K562 (cell line): ENCODE results near the gene ACOT7. TPM values are rescaled to one million over a fixed set of nuclear protein-coding genes. Genes with fewer than 3 reads are reported as not detected.

Experiments
- COPS2 ChIP-seq: fragments of 450-650 bp; conservative IDR thresholded peaks from 2 replicates; pipeline ENCODE4 v1.6.1; 2016; ENCODE audit warnings: mild to moderate bottlenecking, moderate library complexity
- HNRNPH1 ChIP-seq: fragments of 200-400 bp; formaldehyde crosslinking; optimal IDR thresholded peaks from 2 replicates; pipeline ENCODE3; 2017; ENCODE audit warnings: low read depth, mild to moderate bottlenecking, low read length, moderate library complexity
- KAT7 ChIP-seq: sonication (generic); formaldehyde crosslinking; IDR thresholded peaks from 2 replicates; pipeline ENCODE4 v1.8.0; 2022; ENCODE audit warnings: missing genetic modification reagents, mild to moderate bottlenecking, borderline replicate concordance
- KDM2B ChIP-seq: fragments of 250-450 bp; sonication (Bioruptor Pico); IDR thresholded peaks from 2 replicates; pipeline ENCODE4 v1.8.0; 2021; ENCODE audit warnings: mild to moderate bottlenecking, moderate library complexity
- KDM5B ChIP-seq: fragments of 200-600 bp; sonication (generic); IDR thresholded peaks from 2 replicates; pipeline ENCODE4 v1.6.1; 2012; ENCODE audit warnings: low read depth, mild to moderate bottlenecking, moderate library complexity, low read length, control low read depth, inconsistent platforms; ENCODE audit not compliant: insufficient replicate concordance
- NFXL1 ChIP-seq: fragments of 450-650 bp; formaldehyde crosslinking; IDR thresholded peaks from 2 replicates; pipeline ENCODE4 v1.4.0; 2021; ENCODE audit warnings: mild to moderate bottlenecking
- RBM34 ChIP-seq: fragments of 200-400 bp; formaldehyde crosslinking; IDR thresholded peaks from 2 replicates; pipeline ENCODE4 v1.6.1; 2018; ENCODE audit warnings: low read length, borderline replicate concordance; ENCODE audit not compliant: insufficient read depth
- SAFB ChIP-seq: fragments of 200-400 bp; formaldehyde crosslinking; IDR thresholded peaks from 2 replicates; pipeline ENCODE4 v1.6.1; 2017; ENCODE audit warnings: low read depth, low read length, borderline replicate concordance
- SMAD4 ChIP-seq: fragments of 250-450 bp; sonication (Bioruptor Pico); conservative IDR thresholded peaks from 2 replicates; pipeline ENCODE4 v1.8.0; 2021; ENCODE audit warnings: inconsistent platforms, mild to moderate bottlenecking, moderate library complexity
- ZNF121 ChIP-seq: sonication (generic); formaldehyde crosslinking; conservative IDR thresholded peaks from 2 replicates; pipeline ENCODE4 v1.8.0; 2022; ENCODE audit warnings: missing genetic modification reagents
- ZNF212 ChIP-seq: fragments of 450-650 bp; formaldehyde crosslinking; IDR thresholded peaks from 2 replicates; pipeline ENCODE4 v1.4.0; 2020; ENCODE audit warnings: mild to moderate bottlenecking
- ZNF263 ChIP-seq: sonication (generic); formaldehyde crosslinking; IDR thresholded peaks from 2 replicates; pipeline ENCODE4 v1.8.0; 2022; ENCODE audit warnings: mild to moderate bottlenecking, missing genetic modification reagents, borderline replicate concordance
- ZNF780A ChIP-seq: fragments of 250-450 bp; sonication (Bioruptor Pico); IDR thresholded peaks from 2 replicates; pipeline ENCODE4 v1.5.0; 2021; ENCODE audit warnings: mild to moderate bottlenecking
- polyA plus RNA-seq, 8 experiments: library from polyadenylated mRNA; depleted of rRNA in 4 of 8; stranded (reverse) in 5 of 8; unstranded in 3 of 8; fragments of >200 nt; fragmentation: Nextera tagmentation in 2 of 8; fragmentation: Illumina TruSeq in 1 of 8; extraction: Ambion mirVana in 2 of 8; extraction: Trizol in 1 of 8; gene quantifications; 2 replicates each; pipeline versions ENCODE4 v1.2.1 to v1.2.3, GENCODE V29; 2011 to 2014; ENCODE audit warnings: inconsistent platforms in 1 of 8, missing spikeins in 1 of 8
- total RNA-seq, 7 experiments: library from RNA; depleted of rRNA in 6 of 7; stranded (reverse); fragments of >200 nt in 6 of 7; fragmentation: Illumina TruSeq in 2 of 7; extraction: Trizol in 2 of 7; gene quantifications; 2 replicates each; pipeline versions ENCODE4 v1.2.1 to v1.2.3, GENCODE V29; 2011 to 2021; ENCODE audit warnings: low replicate concordance in 1 of 7
- TF ChIP-seq, protein P1 (sequence below): sonication (generic); formaldehyde crosslinking; IDR thresholded peaks from 2 replicates; pipeline ENCODE4 v1.8.0; 2022; ENCODE audit warnings: mild to moderate bottlenecking, missing genetic modification reagents
- TF ChIP-seq, protein P2 (sequence below): fragments of 450-650 bp; IDR thresholded peaks from 2 replicates; pipeline ENCODE4 v1.6.1; 2016; ENCODE audit warnings: low read depth, mild to moderate bottlenecking, moderate library complexity
- TF ChIP-seq, protein P3 (sequence below): IDR thresholded peaks from 2 replicates; pipeline ENCODE4 v1.6.1; 2011; ENCODE audit not compliant: insufficient read length; ENCODE audit errors: extremely low read depth
- TF ChIP-seq, protein P4 (sequence below), 2 experiments: IDR thresholded peaks; 2 replicates each; pipeline ENCODE4 v1.6.1; 2011; ENCODE audit warnings: borderline replicate concordance in 1 of 2, control low read depth in 1 of 2, low read depth in 1 of 2, low read length in 1 of 2, mild to moderate bottlenecking in 1 of 2, mixed read lengths in 1 of 2, moderate library complexity in 1 of 2; ENCODE audit not compliant: insufficient read depth in 1 of 2, insufficient read length in 1 of 2, poor library complexity in 1 of 2, severe bottlenecking in 1 of 2; ENCODE audit errors: extremely low read depth in 1 of 2
- TF ChIP-seq, protein P5 (sequence below): conservative IDR thresholded peaks from 2 replicates; pipeline ENCODE4 v1.6.1; 2011; ENCODE audit warnings: low read depth, mild to moderate bottlenecking, low read length; ENCODE audit not compliant: control insufficient read depth

ACOT7 gene
- total and polyA plus RNA-seq, 9 of the 15 experiments (the other 6 are each of a cell fraction or from before 2014, with no cell fraction given): 7.0 to 92.6 (median 37.2) TPM

DNA sequence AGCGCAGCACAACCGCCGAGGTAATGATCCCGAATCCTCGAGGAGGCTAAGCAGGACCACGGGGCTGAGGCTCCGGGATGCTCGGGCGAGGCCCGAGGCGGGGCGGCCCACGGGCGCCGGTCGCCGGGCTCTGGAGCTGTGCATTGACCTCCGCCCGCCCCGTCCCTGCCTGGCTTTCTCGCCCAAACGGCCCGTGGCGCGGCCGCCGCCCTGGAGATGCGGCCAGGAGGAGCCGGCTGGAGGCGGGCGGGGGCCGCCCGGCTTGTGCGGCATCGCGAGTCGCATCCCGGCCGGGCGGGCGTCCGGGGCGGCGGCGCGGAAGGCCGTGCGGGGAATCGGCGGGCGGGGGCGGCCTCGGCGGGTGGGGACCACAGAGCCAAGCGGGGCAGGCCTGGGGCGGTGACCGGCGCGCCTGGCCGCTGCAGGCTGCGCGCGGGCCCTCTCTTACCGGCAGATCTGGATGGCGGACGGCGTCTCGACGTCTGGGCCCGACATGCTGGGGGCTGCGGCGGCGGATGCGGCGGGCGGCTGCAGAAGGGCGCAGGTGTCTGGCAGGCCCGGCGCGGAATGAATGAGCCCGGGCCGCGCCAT, 663 bp downstream of the ACOT7 start (continued):
- TF ChIP-seq, protein P1, sequence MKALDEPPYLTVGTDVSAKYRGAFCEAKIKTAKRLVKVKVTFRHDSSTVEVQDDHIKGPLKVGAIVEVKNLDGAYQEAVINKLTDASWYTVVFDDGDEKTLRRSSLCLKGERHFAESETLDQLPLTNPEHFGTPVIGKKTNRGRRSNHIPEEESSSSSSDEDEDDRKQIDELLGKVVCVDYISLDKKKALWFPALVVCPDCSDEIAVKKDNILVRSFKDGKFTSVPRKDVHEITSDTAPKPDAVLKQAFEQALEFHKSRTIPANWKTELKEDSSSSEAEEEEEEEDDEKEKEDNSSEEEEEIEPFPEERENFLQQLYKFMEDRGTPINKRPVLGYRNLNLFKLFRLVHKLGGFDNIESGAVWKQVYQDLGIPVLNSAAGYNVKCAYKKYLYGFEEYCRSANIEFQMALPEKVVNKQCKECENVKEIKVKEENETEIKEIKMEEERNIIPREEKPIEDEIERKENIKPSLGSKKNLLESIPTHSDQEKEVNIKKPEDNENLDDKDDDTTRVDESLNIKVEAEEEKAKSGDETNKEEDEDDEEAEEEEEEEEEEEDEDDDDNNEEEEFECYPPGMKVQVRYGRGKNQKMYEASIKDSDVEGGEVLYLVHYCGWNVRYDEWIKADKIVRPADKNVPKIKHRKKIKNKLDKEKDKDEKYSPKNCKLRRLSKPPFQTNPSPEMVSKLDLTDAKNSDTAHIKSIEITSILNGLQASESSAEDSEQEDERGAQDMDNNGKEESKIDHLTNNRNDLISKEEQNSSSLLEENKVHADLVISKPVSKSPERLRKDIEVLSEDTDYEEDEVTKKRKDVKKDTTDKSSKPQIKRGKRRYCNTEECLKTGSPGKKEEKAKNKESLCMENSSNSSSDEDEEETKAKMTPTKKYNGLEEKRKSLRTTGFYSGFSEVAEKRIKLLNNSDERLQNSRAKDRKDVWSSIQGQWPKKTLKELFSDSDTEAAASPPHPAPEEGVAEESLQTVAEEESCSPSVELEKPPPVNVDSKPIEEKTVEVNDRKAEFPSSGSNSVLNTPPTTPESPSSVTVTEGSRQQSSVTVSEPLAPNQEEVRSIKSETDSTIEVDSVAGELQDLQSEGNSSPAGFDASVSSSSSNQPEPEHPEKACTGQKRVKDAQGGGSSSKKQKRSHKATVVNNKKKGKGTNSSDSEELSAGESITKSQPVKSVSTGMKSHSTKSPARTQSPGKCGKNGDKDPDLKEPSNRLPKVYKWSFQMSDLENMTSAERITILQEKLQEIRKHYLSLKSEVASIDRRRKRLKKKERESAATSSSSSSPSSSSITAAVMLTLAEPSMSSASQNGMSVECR (CRISPR knock-in tag): peak; percentile 53; the same call in 1 of the 2 replicates
- TF ChIP-seq ZNF212 (CRISPR knock-in tag) (no peak), RBM34 (no peak), COPS2 (no peak), ZNF780A (CRISPR knock-in tag) (no peak), ZNF263 (CRISPR knock-in tag) (peak; percentile 36; the same call in 1 of the 2 replicates), KDM5B (peak; percentile 45), ZNF121 (no peak), HNRNPH1 (no peak), KDM2B (peak; percentile 28; the same call in 1 of the 2 replicates), SMAD4 (0 out of 2 replicates have a peak, but pooled peaks have one; percentile 2), KAT7 (0 out of 2 replicates have a peak, but pooled peaks have one; percentile 7), SAFB (peak; percentile 13; the same call in 1 of the 2 replicates), NFXL1 (CRISPR knock-in tag) (no peak)
- TF ChIP-seq, protein P2, sequence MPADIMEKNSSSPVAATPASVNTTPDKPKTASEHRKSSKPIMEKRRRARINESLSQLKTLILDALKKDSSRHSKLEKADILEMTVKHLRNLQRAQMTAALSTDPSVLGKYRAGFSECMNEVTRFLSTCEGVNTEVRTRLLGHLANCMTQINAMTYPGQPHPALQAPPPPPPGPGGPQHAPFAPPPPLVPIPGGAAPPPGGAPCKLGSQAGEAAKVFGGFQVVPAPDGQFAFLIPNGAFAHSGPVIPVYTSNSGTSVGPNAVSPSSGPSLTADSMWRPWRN: no peak
- TF ChIP-seq, protein P3, sequence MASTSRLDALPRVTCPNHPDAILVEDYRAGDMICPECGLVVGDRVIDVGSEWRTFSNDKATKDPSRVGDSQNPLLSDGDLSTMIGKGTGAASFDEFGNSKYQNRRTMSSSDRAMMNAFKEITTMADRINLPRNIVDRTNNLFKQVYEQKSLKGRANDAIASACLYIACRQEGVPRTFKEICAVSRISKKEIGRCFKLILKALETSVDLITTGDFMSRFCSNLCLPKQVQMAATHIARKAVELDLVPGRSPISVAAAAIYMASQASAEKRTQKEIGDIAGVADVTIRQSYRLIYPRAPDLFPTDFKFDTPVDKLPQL: no peak
- TF ChIP-seq, protein P4, sequence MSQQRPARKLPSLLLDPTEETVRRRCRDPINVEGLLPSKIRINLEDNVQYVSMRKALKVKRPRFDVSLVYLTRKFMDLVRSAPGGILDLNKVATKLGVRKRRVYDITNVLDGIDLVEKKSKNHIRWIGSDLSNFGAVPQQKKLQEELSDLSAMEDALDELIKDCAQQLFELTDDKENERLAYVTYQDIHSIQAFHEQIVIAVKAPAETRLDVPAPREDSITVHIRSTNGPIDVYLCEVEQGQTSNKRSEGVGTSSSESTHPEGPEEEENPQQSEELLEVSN (IDR thresholded peaks at IDR 0.05; ENCODE audit: borderline replicate concordance in 1 of 2, extremely low read depth in 1 of 2, insufficient read depth in 1 of 2, insufficient read length in 1 of 2, low read depth in 1 of 2, low read length in 1 of 2, poor library complexity in 1 of 2, severe bottlenecking in 1 of 2): peak in 1 of 2 experiments; percentile 51
- TF ChIP-seq, protein P5, sequence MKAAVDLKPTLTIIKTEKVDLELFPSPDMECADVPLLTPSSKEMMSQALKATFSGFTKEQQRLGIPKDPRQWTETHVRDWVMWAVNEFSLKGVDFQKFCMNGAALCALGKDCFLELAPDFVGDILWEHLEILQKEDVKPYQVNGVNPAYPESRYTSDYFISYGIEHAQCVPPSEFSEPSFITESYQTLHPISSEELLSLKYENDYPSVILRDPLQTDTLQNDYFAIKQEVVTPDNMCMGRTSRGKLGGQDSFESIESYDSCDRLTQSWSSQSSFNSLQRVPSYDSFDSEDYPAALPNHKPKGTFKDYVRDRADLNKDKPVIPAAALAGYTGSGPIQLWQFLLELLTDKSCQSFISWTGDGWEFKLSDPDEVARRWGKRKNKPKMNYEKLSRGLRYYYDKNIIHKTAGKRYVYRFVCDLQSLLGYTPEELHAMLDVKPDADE: no peak; the same call in 1 of the 2 replicates
